Stimulated activated CD4-positive, alpha-beta T cell treated with anti-CD3 and anti-CD28 coated beads, Interleukin-12 subunit alpha, Interleukin-12 subunit beta, amount 100 ng/mL, for 24 hours (primary cell): ENCODE results near the gene CACNG4.

Source experiments
- DNase-seq, 2 experiments: peaks; one replicate each; pipeline ENCODE4 v3.0.0-alpha.2; 2020; ENCODE audit warnings: low read depth in 2 of 2

CACNG4 gene

DNA sequence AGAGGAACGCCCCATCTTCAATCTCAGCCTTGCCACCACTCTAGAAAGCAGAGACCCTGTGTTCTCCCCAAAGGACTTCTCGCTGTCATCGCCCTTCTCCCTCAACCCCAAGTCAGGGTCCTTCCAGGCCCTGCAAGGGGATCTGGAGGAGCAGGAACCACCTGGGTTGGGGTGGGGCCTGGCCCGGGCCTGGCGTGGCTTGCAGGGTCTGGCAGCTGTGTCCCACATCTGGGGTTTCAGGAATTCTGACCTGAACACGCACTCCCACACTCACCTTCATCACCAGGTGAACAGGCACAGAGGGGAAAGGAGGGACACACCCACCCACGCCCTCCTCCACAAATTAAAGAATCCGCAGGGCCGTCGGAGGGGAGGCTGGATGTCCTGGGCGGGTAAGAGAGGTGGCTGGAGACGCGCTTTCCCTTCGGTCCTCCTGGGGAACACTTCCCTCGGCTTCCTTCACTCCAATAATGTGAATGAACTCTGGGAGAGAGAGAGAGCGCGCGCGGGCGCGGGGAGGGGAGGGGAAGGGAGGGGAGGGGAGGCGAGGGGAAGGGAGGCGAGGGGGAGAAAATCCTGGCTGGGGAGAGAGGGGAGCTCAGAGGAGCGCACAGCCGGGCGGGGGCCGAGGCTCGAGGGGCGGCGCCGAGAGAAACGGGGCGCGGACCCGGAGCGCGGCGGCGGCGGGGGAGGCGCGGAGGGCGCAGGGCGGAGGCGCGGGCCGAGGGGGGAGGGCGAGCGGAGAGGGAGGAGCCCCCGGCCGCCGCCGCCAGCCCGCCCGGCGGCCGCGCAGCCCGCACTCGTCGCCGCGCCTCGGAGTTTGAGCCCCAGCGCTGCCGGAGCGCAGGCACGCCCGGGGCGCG, at the start of gene CACNG4:
Gene CACNG4 (plus strand): TSS at position 799 of the 863 bp plus-strand sequence. CDS start 205 bp downstream, outside the sequence.
- DNase-seq, result no peak

DNA sequence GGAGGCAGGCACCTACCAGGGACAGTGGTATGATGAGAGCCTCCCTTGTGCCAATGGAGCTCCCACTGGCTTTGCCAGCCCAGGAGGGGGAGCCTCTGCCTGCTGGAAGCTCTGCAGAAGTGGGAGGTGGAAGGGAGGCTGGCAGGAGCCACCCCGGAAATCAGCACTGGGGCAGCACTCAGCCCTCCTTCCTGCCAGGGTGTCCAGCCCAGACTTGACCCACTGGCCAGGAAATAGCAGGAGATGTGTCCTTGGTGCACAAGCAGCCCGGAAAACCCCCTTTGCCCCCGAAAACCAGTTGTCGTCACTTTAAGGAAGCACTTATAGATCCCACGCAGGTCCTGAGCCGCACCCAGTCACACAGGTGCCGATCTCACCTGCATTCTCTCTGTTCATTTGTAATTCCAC, 49.3 kb upstream of the CACNG4 start:
- no peak for DNase-seq

DNA sequence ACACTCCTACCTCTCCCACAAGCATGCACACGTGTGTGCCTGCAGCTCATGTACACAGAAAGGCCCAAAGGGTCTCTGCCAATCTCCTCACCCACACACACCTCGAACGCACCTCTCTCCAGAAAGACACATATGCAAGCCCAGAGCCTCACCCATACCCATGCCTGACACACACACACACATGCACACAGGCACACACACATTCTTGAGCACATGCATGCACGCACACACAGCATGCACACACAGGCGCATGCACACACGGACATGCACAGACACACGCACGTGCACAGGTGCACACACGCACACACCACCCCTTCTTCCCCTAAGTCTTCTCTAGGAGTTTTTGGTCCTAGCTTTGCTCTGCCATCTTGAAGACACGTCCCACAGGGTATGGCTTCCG, 48.7 kb upstream of the CACNG4 start:
- DNase-seq, result no peak

DNA sequence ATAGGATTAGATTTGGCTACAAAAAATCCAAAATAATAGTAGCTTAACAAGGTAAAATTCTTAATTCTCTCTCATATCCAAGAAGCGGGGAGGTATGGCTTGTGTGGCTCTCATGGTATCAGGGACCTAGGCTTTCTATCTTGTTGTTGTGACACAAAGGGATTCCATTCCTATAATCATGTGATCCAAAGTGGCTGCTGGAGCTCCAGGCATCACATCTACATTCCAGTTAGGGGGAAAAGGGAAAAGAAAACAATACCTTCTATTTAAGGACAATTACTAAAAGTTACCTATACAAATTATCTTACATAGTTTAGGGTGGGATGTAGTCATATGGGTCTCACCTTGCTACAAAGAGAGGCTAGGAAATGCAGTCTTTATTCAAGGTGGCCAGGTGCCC, 47.6 kb upstream of the CACNG4 start:
- DNase-seq, result no peak

DNA sequence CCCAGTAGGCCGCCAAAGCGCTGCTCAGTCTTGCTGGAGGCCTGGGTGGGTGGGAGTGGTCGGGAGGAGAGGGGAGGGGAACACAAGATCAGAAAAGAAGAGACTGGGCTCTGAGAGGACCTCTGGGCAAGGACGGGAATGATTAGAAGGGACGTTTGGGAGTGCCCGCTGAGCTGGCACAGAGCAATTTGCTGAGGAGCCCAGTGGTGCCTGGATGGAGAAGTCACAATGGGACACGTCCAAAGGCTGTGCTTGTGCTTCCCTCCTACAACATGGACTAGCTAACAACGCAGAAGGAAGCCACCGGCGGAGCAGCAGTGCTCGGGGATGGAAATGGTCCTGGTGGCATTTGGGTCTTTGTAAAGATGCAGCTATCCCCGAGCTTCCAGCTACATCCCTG, 45.6 kb upstream of the CACNG4 start:
- DNase-seq, result no peak

DNA sequence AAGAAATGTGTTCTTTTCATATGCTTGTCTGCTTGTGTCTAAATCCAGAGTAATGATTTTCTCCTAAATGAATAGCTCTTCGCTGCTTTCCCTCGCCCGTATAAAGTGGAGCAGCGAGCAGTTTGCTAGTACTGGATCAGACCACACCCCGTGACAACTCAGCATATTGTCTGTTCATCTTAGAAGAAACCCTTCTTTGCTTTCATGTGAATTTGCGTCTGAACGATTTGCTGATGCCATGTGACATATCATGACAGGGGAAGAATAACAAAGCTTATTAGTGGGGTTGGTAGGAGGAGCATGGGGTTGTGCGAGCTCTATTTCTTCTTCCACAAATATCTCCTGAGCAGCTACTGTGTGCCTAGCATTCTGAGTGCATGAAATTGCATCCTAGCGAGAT, 44.1 kb upstream of the CACNG4 start:
- DNase-seq, result no peak

DNA sequence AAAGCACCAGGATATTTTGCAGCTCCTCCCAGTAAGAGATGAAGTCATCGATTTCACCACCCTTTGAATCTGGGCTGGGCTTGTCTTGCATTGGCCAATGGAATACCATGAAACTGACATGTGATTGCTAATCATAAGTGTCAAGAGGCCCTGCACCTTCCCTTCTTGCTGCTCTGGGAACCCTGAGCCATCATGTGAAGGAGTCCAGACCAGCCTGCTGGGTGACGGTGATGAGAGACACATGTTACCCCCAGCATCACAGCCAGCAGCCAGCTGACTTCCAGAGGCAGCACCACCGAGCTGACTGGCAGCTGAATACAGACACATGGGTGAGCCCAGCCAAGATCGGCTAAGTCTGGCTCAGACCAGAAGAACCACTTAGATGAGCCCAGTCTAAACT, 43.6 kb upstream of the CACNG4 start:
- DNase-seq, result no peak

DNA sequence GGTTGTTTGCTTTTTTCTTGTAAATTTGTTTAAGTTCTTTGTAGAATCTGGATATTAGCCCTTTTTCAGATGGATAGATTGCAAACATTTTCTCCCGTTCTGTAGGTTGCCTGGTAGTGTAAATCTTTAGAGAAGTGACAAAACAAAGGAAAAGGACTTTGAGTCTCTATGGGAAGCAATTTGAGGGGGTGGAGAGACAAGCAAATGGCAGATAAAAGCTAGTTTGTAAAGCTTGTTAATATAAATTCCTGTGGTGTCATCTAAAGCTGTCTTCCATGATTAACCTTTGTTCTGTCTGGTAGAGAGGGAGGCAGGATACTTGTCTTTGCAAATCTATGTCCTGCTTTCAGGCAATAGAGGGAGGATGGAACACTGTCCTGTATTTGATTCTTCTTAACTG, 40.6 kb upstream of the CACNG4 start:
- no peak for DNase-seq

DNA sequence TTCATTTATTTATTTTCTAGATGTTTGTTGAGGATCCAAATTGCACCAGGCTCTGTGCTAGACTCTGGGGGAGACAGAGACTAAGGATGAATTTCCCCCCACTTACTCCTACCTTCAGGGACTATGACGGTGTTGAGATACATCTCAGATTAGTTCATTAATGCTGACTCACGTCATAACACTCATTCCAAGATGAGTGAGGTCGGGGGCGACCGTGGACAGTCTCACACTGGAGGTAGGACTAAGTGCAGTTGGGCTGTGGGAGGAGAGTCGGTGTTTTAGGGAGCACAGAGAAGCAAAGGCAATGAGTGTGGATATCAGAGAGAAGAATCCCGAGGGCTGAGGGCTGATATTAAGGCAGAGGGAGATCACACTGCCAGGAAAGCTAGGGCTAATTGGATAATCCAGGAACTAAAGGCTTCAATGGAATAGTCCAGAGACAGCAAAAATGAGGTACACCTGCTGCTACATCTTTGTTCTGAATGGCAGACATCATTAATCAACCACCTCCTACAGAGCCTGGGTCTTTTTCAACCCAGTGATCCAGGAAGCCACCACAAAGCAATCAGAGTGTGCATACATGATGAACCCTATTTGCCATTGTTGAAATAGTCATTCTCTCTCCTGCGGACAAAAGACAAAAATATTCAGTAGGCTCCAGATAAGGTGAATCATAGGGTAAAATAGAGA, 38.6 kb upstream of the CACNG4 start:
- no peak for DNase-seq

DNA sequence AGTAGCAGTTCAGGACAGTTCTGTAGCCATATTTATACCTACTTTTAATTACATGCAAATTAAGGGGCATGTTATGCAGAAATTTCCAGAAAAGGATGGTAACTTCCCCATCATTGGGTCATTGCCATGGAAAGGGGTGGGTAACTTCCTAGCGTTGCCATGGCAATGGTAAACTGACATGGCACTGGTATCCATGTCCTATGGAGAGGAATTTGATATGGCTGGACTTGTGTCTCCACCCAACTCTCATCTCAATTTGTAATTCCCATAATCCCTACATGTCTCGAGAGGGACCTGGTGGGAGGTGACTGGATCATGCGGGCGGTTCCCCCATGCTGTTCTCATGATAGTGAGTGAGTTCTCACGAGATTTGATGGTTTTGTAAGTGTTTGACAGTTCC, 35.6 kb upstream of the CACNG4 start:
- DNase-seq, result no peak

DNA sequence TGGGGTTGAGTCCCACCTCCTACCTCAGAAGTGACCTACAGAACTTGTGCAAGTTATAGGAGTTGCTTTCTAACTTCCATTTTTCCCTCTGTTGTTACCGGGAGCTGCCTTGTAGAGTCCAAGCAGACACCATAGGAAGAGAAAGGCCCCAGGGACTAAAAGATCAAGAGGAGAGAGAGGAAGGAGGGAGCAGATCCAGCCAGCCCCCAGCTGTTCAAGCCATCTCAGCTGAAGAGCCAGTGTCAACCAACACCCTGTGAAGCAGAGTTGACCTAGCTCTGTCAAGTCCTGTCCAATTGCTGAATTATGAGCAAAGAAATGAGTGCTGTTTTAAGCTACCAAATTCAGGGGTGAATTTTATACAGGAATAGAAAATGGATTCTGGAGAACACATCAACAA, 34.9 kb upstream of the CACNG4 start:
- no peak for DNase-seq

DNA sequence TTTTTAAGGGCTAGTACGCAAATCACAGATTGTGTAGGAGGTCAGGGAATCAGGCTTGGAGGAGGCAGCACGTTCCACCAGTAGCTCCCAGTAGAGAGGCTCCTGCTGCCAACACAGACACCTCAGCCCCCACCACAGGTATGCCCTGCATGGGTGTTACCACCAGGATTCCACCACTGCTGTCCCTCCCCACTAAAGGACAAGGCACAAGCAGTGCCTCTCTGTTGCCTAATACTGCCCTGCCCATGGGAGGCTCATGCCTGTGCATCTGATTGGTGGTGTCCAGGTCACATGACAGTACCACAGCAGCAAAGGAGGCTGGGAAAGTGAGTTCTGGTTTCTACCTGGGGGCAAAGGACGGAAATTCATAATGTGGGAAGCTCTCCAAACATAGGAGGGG, 33.6 kb upstream of the CACNG4 start:
- no peak for DNase-seq

DNA sequence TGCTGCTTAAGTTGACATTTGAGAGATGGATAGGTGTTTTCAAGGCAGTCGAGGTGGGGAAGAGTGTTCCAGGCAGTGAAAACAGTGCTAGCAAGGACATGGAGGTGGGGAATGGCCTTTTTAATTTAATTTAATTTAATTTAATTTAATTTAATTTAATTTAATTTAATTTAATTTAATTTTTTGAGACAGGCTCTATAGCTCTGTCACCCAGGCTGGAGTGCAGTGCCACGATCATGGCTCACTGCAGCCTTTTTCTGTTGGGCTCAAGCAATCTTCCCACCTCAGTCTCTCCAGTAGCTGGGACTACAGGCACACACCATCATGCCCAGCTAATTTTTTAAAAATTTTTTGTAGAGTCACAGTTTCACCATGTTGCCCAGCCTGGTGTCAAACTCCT, 32.2 kb upstream of the CACNG4 start:
- DNase-seq, result no peak

DNA sequence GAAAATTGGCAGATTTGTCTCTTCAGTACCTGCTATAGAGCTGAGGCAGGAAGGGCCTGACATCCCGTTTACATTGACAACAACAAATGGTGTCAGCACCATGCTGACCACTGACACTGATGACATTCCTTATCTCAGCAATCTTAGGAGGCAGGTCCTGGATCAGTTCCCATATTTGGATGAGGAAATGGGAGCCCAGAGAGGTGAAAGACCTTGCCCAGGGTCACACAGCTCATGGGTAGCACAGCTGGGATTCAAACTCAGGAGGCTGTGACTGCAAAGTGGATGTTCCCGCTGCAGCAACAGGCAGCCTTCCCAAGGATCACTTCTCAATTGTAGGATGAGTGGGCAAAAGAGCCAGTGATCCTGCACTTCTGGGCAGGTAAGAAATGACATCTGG, 30.5 kb upstream of the CACNG4 start:
- no peak for DNase-seq

DNA sequence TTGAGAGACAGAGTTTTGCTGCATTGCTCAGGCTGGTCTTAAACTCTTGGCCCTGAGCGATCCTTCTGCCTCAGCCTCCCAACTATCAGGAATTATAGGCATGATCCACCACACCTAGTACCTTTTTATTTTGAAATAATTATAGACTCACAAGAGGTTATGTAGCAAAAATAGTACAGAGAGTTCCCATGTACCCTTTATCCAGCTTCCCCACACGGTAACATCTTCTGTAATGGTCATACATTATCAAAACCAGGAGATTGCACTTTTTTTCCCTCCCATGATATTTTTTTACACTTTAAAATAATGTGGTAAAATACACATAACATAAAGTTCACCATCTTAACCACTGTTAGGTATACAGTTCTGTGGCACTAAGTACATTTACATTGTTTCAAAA, 28.8 kb upstream of the CACNG4 start:
- DNase-seq, result no peak

DNA sequence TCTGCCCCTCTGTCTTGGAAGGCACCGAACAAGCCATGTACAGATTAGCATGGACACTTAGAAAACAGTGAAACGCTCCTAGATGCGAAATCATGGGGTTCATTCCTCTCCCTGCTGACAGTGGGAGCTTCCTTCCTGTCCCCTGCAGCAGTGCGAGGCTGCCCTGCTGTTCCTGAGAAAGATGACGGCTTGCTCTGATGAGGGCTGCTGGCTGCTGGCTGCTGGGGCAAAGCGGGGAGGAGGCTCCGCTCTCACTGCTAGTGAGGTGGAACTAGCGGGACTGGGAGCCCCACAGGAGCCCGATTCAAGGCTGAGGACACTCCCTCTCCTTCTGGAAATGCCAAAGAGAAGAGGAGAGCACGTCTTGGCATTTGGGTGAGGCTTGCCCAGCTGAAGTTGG, 25.9 kb upstream of the CACNG4 start:
- no peak for DNase-seq

DNA sequence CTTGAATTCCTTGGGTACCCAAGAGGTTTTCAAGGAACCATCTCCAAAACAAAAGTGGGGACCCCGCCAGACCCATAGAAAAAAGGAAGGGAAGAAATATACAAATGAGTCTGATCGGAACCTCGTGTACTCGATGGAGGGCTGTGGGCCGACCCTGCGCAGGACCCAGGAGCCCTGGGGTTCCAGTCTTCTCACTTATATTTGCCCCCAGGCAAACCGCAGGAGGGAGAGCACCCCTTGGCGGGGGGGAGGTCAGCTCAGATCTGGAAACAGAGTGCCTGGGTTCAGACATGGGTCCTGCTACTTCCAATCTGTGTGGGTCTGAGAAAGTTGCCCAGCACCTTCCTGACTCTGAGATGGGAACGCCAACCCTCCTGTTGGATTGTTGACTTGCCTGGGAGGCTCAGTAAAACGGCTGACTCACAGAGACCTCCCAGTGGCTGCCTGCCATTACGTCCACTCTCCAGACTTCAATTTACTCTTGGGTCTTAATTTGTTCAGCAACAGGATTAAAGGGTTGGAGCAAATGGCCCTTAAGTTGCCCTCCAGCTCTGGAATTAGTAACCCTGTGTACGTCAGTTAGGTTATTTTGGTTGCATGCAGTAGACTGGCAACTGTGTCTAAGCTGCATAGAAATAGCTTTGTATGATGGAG, 24.9 kb upstream of the CACNG4 start:
- no peak for DNase-seq

DNA sequence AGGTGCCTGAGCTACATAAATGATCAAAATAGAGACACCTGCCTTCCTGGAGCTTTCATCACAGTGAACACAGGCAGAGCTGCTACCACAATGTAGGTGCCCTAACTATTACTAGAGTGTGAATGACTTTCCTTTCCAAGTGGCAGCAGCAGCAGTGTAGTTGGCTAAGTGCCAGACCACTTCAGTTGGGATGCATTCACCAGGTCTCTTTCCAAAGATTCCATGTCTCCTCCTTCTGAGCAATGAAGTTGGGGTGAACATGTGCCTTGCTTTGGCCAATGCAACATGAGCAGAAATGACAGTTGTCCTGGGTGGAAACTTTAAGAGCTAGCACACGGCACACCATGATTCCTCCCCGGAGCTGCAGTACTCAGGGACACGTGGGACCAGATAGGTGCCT, 23.3 kb upstream of the CACNG4 start:
- no peak for DNase-seq

DNA sequence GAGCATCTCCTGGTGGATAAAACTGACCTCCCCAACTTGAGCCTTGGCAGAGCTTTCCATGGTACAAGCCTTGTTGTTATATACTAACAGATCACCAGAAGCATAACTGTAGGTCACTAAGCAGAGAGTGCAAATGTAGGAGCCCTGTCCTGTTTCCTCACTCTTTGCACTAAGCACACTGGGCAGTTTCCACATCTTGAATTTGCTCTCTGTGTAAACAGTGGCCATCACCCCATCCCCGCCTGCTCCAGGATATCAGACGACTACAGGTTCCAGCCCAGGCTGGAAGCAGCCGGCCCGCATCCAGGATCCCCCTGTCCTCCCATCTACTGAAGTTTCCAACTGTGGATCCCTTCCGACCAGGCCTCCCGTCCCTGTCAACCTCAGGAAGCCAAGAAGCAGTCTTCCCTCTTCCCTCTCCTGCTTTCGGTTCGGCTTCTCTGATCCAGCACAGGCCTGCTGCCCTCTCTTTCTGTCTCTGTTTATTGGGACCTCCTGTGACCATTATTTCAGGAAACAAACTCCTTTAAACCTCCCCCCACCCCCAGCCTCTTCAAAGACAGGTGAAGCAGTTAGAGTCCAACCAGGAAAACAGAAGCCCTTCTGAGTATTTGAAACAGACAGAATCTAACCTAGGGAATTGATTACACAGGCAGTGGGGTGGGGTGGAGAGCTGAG, 22.6 kb upstream of the CACNG4 start:
- DNase-seq, result no peak

DNA sequence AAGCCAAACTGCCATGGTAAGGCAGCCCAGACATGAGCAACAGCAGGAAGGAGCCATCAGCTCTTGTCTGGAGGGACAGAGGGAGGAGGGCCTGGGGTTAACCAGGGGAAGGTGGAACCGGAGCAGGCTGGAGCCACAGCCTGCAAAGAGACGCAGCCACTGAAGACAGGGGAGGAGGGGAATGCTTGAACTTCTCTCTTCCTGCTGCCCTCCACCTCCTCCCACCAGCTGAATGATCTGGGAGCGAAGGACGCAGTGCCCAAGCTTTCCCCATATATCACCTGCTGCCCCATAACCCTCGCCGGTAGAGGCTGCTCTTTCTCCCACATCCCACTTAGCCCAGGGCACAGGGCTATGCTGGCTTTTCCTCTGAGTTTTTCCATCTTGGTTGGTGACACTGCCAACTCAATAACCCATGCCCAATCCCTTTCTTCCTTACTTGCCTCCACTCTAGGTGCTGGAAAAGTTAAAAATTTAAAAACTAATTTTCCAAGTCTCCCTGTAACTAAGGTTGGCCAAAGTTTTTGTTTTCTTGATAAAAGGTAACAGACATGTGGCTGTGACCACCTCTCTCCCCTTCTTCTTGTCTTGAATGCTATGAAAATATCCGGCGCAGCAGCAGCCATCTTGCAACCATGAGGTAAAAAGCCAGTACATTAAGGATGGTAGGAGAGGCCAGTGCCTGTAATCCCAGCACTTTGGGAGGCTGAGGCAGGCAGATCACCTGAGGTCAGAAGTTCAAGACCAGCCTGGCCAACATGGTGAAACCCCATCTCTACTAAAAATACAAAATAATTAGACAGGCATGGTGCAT, 21.8 kb upstream of the CACNG4 start:
- no peak for DNase-seq

DNA sequence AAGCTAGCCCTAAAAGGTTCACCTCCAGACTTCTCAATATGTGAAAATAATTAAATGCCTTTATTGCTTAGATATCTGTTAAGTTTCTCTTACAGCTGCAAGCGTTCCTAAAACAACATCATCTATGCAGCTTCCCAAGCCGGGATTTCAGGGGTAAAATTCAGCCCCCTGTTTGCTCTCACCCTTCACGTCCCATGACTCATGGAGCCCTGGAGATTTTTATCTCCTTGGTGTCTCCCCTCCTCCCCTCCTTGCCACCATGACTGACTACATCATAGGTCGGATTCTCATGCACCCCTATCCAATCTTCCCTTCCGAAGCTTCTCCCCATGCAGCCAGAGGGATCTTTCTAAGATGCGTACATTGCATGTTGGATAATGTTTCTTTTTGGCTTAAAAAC, 21.0 kb upstream of the CACNG4 start:
- DNase-seq, result no peak
